GM19023 (cell line): ENCODE data around the gene ZNF746.

Experiments
- ATAC-seq: cut with Tn5 transposase; IDR thresholded peaks from one replicate; pipeline ENCODE4 v1.9.1; 2021; ENCODE audit warnings: mild to moderate bottlenecking, moderate library complexity; ENCODE audit not compliant: unreplicated experiment

The ZNF746 gene

GRCh38 chr7:149493366-149493765 is 4.2 kb downstream of the ZNF746 start:
- no peak for ATAC-seq

- no peak for ATAC-seq
Observed at GRCh38 chr7:149490083-149490760, 7.4 kb downstream of the ZNF746 start.

GRCh38 chr7:149489391-149490024 is 8.1 kb downstream of the ZNF746 start:
- ATAC-seq = no peak

- ATAC-seq = no peak
Observed at GRCh38 chr7:149479568-149479967, 18.0 kb downstream of the ZNF746 start.

- no peak for ATAC-seq
Observed at GRCh38 chr7:149478754-149479153, 18.9 kb downstream of the ZNF746 start.

- no peak for ATAC-seq
Observed at GRCh38 chr7:149477494-149478443, 19.8 kb downstream of the ZNF746 start.

- no peak for ATAC-seq
Observed at GRCh38 chr7:149476791-149477190, 20.8 kb downstream of the ZNF746 start.

GRCh38 chr7:149475121-149476045 is 22.2 kb downstream of the ZNF746 start:
- no peak for ATAC-seq

GRCh38 chr7:149474309-149475120 is 23.1 kb downstream of the ZNF746 start:
- no peak for ATAC-seq

- ATAC-seq = no peak
Observed at GRCh38 chr7:149473251-149473650, 24.4 kb downstream of the ZNF746 start.

- no peak for ATAC-seq
Observed at GRCh38 chr7:149471289-149471953, 26.2 kb downstream of the ZNF746 start.

- no peak for ATAC-seq
Observed at GRCh38 chr7:149469806-149470205, 27.8 kb downstream of the ZNF746 start.

- ATAC-seq = no peak
Observed at GRCh38 chr7:149468208-149468607, 29.4 kb downstream of the ZNF746 start.

GRCh38 chr7:149467321-149467859 is 30.2 kb downstream of the ZNF746 start:
- ATAC-seq = no peak

- no peak for ATAC-seq
Observed at GRCh38 chr7:149466364-149466763, 31.2 kb downstream of the ZNF746 start.

- ATAC-seq = no peak
Observed at GRCh38 chr7:149463500-149464161, 34.0 kb downstream of the ZNF746 start.

GRCh38 chr7:149462101-149462520 is 35.5 kb downstream of the ZNF746 start:
- ATAC-seq = no peak
